GM12892 (cell line): Measurements from ENCODE around the gene GSK3A.
"Not testable (repeated sequence)": the region's sequence is repeated elsewhere in the genome, so short reads cannot be mapped to it uniquely, and the experiment has no call there.

ENCODE experiments used
- POLR2A ChIP-seq: IDR thresholded peaks from 2 replicates; pipeline ENCODE4 v1.6.1; 2011; ENCODE audit warnings: low read depth, low read length, control low read depth
- POLR2AphosphoS5 ChIP-seq: IDR thresholded peaks from 2 replicates; pipeline ENCODE4 v1.6.1; 2011; ENCODE audit warnings: low read depth, low read length, control low read depth

DNA sequence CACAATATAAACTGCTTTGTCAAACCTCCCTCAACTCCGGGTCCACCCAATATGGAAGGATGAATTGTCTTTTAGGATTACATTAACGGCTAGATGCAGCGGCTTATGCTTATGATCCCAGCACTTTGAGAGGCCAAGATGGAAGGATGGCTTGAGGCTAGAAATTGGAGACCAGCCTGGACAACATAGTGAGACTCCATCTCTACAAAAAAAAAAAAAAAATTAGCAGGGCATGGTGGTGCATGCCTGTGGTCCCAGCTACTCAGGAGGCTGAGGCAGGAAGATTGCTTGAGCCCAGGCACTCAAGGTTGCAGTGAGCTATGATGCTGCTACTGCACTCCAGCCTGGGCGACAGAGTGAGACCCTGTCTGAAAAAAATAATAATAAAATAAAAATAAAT, 23.7 kb upstream of the GSK3A start:
- not testable (repeated sequence) for TF ChIP-seq POLR2AphosphoS5, POLR2A
